ENCODE data around the gene TNFAIP1. TPM values are rescaled to one million over a fixed set of nuclear protein-coding genes. Genes with fewer than 3 reads are reported as not detected.

TNFAIP1 gene
- total RNA-seq, 1 experiment from 2014 or later, result 21.3 TPM

DNA sequence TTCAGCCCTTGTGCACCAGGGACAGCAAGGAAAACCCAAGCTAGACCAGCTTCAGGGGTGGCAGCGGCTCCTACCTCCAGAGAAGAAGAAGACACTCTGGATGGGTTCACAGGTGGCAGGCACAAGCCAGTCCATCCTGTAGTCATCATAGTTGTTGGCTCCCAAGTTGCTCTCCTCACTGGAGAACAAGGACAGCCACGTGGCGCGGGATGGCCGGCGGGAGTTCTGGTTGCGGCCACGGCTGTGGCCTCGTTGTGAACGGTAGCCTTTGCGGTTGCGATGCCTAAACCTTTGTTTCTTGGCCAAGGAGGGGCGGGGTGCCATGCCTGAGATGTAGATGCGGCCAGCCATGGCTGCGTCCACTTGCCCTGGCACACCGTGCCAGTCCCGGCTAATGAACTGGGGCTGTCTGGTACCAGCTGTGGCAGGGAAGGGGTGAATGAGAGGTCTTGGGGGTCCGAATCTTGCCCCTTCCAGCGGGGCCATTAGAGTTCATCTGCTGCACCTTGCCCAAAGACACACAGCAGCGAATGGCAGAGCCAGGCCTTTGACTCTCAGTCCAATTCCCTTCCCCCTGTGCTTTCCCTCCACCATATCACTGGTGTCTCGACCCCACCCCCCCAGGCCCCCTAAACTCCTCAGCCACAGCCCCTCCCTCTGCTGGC, 32.2 kb downstream of the TNFAIP1 start:
- no peaks in the 10 kb centered on the region for H3K36me3 ChIP-seq (replicated peaks; ENCODE audit: control insufficient read depth, insufficient read depth, low read length)
- H3K27me3 ChIP-seq (ENCODE audit: control insufficient read depth, insufficient read depth, low read length), result peaks cover 11% of the 10 kb centered on the region
- no peak for DNase-seq

GRCh38 chr17:28368306-28368831, 32.8 kb downstream of the TNFAIP1 start:
- no peak for DNase-seq
- Histone ChIP-seq H3K4me3 (ENCODE audit: insufficient read depth, low read depth, low read length) (no peak overlapping the region), H3K27me3 (ENCODE audit: control insufficient read depth, insufficient read depth, low read length) (peaks cover 17% of the 10 kb centered on the region), H3K36me3 (replicated peaks; ENCODE audit: control insufficient read depth, insufficient read depth, low read length) (no peaks in the 10 kb centered on the region)

More for the DNA sequence above, 32.2 kb downstream of the TNFAIP1 start:
- H3K4me3 ChIP-seq (ENCODE audit: insufficient read depth, low read depth, low read length), result no peak overlapping the region

DNA sequence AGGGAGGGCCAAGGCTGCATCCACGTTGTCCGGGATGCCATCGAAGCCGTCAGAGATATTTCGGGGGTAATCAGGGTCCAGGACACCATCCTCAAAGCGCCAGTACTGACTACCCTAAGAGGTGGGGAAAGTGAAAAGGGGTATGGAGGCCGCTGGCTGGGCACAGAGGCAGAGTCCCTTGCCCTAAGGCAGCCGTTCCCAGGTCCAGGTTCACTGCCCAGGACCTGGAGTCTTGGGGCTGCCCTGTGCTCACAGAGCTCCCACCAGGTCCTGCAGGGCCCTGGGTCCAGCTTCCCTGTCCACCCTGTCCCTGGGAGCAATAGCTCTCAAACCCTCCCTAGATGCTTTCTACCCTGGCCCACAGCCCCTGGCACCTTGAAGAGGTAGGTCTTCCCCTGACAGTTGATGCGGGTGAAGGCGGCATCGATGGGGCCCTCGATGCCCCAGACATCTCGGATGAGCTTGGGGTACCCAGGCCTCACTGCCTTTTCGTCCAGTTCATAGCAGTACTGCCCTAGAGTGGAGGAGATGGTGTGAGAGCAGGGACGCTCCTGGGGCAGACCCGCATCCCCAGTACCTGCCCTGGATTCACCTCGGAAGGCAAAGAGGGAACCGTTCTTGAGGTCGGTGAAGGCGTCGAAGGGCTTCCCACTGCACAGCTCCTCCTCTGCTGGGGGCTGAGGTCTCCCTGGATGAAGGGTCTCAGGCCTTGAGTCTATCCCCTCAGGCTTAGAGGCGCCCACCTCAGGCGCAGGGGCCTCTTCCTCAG, 33.5 kb downstream of the TNFAIP1 start:
- Histone ChIP-seq H3K36me3 (replicated peaks; ENCODE audit: control insufficient read depth, insufficient read depth, low read length) (no peaks in the 10 kb centered on the region), H3K27me3 (ENCODE audit: control insufficient read depth, insufficient read depth, low read length) (peaks cover 20% of the 10 kb centered on the region), H3K4me3 (ENCODE audit: insufficient read depth, low read depth, low read length) (no peak overlapping the region)
- DNase-seq, result no peak

GRCh38 chr17:28369684-28370034, 34.1 kb downstream of the TNFAIP1 start:
- DNase-seq, result no peak
- Histone ChIP-seq H3K36me3 (replicated peaks; ENCODE audit: control insufficient read depth, insufficient read depth, low read length) (no peaks in the 10 kb centered on the region), H3K4me3 (ENCODE audit: insufficient read depth, low read depth, low read length) (no peak overlapping the region), H3K27me3 (ENCODE audit: control insufficient read depth, insufficient read depth, low read length) (peaks cover 20% of the 10 kb centered on the region)

GRCh38 chr17:28370035-28370743, 34.6 kb downstream of the TNFAIP1 start, which contains the start of gene VTN:
Gene VTN, minus strand, starts transcription at chr17:28370307. Its CDS starts 104 bp downstream, at chr17:28370203.
- Histone ChIP-seq H3K27me3 (ENCODE audit: control insufficient read depth, insufficient read depth, low read length) (peaks cover 20% of the 10 kb centered on the region), H3K4me3 (ENCODE audit: insufficient read depth, low read depth, low read length) (peak within 1 kb of the TSS; percentile 12; the same call in 1 of the 2 replicates), H3K36me3 (replicated peaks; ENCODE audit: control insufficient read depth, insufficient read depth, low read length) (no peaks in the 10 kb centered on the region)
- peak; percentile 81 for DNase-seq

- 0 out of 2 replicates have a peak overlapping the region, but pooled peaks have one; percentile 12 for H3K4me3 ChIP-seq (ENCODE audit: insufficient read depth, low read depth, low read length)
- DNase-seq, result no peak
- no peaks in the 10 kb centered on the region for H3K36me3 ChIP-seq (replicated peaks; ENCODE audit: control insufficient read depth, insufficient read depth, low read length)
- H3K27me3 ChIP-seq (ENCODE audit: control insufficient read depth, insufficient read depth, low read length), result peaks cover 20% of the 10 kb centered on the region
Observed at GRCh38 chr17:28370744-28371103, 35.2 kb downstream of the TNFAIP1 start.

DNA sequence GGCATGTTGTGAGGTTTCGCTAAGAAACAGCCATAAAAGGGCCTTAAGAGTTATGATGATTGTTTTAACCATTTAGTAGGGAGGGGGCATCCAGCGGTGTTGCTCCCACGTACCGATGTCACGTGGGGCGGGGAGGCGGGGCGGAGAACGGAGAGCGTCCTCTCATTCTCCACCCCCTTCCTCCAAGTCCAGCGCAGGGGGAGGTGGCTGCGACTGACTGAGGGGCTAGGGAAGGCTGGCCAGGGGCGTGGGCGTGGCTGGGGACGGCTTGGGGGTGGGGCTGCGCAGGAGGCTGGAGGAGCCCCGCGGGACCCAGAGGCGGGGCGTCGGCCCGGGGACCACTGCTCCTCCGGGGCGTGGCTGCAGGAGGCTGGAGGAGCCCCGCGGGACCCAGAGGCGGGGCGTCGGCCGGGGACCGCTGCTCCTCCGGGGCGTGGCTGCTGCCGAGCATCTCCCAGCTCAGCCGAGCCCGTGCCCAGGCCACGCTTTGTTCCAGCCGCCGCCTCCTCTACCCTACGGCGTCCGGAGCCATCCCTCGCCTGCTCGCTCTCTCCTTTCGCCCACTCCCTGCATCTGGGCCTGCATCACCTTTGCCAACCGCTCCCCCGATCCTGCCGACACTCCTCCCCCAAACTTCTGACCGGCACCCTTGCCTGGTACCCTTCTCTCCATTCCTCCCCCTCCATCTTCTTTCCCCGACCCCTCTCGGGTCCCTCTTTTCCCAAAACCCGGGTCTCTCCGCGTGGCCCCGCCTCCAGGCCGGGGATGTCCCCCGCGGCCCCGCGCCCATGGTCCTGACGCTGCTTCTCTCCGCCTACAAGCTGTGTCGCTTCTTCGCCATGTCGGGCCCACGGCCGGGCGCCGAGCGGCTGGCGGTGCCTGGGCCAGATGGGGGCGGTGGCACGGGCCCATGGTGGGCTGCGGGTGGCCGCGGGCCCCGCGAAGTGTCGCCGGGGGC, 36.0 kb downstream of the TNFAIP1 start, which contains the start of gene SARM1:
Gene SARM1, plus strand, starts transcription at position 450 of the 958 bp plus-strand sequence. Its CDS starts 339 bp downstream, at position 789.
- Histone ChIP-seq H3K27me3 (ENCODE audit: control insufficient read depth, insufficient read depth, low read length) (peaks cover 20% of the 10 kb centered on the region), H3K36me3 (replicated peaks; ENCODE audit: control insufficient read depth, insufficient read depth, low read length) (no peaks in the 10 kb centered on the region), H3K4me3 (ENCODE audit: insufficient read depth, low read depth, low read length) (peak within 1 kb of the TSS; percentile 60)
- peak; percentile 99 for DNase-seq

- DNase-seq, result peak; percentile 79
- Histone ChIP-seq H3K4me3 (ENCODE audit: insufficient read depth, low read depth, low read length) (peak overlapping the region; percentile 60), H3K27me3 (ENCODE audit: control insufficient read depth, insufficient read depth, low read length) (peaks cover 20% of the 10 kb centered on the region), H3K36me3 (replicated peaks; ENCODE audit: control insufficient read depth, insufficient read depth, low read length) (no peaks in the 10 kb centered on the region)
Observed at GRCh38 chr17:28372203-28372944, 36.8 kb downstream of the TNFAIP1 start.

DNA sequence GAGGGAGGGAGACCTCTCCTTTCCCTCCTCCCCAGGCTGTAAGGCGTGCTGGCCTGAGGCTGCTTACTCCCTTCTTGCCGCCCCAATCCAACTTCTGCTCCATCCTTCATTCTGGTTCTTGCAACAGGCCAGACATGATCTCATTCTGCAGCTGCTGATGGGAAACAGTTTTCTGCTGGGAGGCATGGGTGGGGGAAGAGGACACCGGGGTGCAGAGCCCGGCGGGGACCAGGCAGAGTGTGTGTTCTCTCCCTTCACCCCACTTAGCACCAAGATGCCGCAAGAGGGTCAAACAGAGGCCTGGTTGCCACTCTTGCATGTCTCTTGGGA, 37.3 kb downstream of the TNFAIP1 start:
- Histone ChIP-seq H3K27me3 (ENCODE audit: control insufficient read depth, insufficient read depth, low read length) (peaks cover 20% of the 10 kb centered on the region), H3K36me3 (replicated peaks; ENCODE audit: control insufficient read depth, insufficient read depth, low read length) (no peaks in the 10 kb centered on the region), H3K4me3 (ENCODE audit: insufficient read depth, low read depth, low read length) (no peak overlapping the region)
- DNase-seq, result no peak

- no peak for DNase-seq
- no peak overlapping the region for H3K4me3 ChIP-seq (ENCODE audit: insufficient read depth, low read depth, low read length)
- H3K36me3 ChIP-seq (replicated peaks; ENCODE audit: control insufficient read depth, insufficient read depth, low read length), result no peaks in the 10 kb centered on the region
- peaks cover 54% of the 10 kb centered on the region for H3K27me3 ChIP-seq (ENCODE audit: control insufficient read depth, insufficient read depth, low read length)
Observed at GRCh38 chr17:28379814-28380801, 44.5 kb downstream of the TNFAIP1 start.

DNA sequence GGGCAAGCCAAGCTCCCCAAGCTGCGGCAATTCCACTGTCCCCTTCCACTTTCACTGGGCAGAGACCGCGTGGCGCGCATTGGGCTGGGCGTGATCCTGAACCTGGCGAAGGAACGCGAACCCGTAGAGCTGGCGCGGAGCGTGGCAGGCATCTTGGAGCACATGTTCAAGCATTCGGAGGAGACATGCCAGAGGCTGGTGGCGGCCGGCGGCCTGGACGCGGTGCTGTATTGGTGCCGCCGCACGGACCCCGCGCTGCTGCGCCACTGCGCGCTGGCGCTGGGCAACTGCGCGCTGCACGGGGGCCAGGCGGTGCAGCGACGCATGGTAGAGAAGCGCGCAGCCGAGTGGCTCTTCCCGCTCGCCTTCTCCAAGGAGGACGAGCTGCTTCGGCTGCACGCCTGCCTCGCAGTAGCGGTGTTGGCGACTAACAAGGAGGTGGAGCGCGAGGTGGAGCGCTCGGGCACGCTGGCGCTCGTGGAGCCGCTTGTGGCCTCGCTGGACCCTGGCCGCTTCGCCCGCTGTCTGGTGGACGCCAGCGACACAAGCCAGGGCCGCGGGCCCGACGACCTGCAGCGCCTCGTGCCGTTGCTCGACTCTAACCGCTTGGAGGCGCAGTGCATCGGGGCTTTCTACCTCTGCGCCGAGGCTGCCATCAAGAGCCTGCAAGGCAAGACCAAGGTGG, 45.7 kb downstream of the TNFAIP1 start:
- Histone ChIP-seq H3K4me3 (ENCODE audit: insufficient read depth, low read depth, low read length) (peak overlapping the region; percentile 38), H3K27me3 (ENCODE audit: control insufficient read depth, insufficient read depth, low read length) (peaks cover 65% of the 10 kb centered on the region), H3K36me3 (replicated peaks; ENCODE audit: control insufficient read depth, insufficient read depth, low read length) (no peaks in the 10 kb centered on the region)
- peak; percentile 85 for DNase-seq
